A549 (cell line): ENCODE measurements around the gene TBC1D22A. TPM values are rescaled to one million over a fixed set of nuclear protein-coding genes. Genes with fewer than 3 reads are reported as not detected.

ENCODE experiments used
- ATAC-seq, 2 experiments: fragments of 200-7000 bp in 1 of 2; fragments of >200 bp in 1 of 2; cut with Nextera tagmentation in 1 of 2; cut with Tn5 transposase in 1 of 2; 3 replicates each; pipeline versions ENCODE4 v1.8.0 to v1.9.1; 2018 to 2020; ENCODE audit warnings: mild to moderate bottlenecking in 1 of 2, moderate library complexity in 1 of 2
- CTCF ChIA-PET: fragments of 300-600 bp; sonication (Branson Sonifier 250); formaldehyde crosslinking; extraction: SDS; loops from one replicate; lab custom pipeline; 2021; ENCODE audit warnings: antibody characterized with exemption, inconsistent platforms; lab: Yijun Ruan, JAX
- POLR2A ChIA-PET: fragments of 350-600 bp; formaldehyde crosslinking; extraction: SDS; loops from one replicate; lab custom pipeline; 2021; ENCODE audit warnings: antibody characterized with exemption, inconsistent platforms; lab: Yijun Ruan, JAX
- DNase-seq, 2 experiments: peaks; one replicate each; pipeline versions ENCODE4 v3.0.0 to v3.0.0-alpha.2; 2011 to 2016; ENCODE audit warnings: low read depth in 1 of 2, low spot score in 1 of 2
- FAIRE-seq: peaks from 2 replicates; lab custom pipeline; 2011; peaks lifted over from hg19 to GRCh38; lab: Jason Lieb, UNC
- H3K27ac ChIP-seq, 2 experiments: fragments of >200 bp; sonication (Bioruptor Twin); formaldehyde crosslinking; 3 replicates each; pipeline ENCODE4 v1.5.1; 2016 to 2017
- H3K4me1 ChIP-seq: fragments of >200 bp; sonication (Bioruptor Twin); formaldehyde crosslinking; 3 replicates; pipeline ENCODE4 v1.6.1; 2016
- H3K4me2 ChIP-seq: fragments of >200 bp; sonication (Bioruptor Twin); formaldehyde crosslinking; 3 replicates; pipeline ENCODE4 v1.6.1; 2016
- H3K4me3 ChIP-seq: fragments of >200 bp; sonication (Bioruptor Twin); formaldehyde crosslinking; 3 replicates; pipeline ENCODE4 v1.5.1; 2016
- H3K9me3 ChIP-seq: fragments of >200 bp; sonication (Bioruptor Twin); formaldehyde crosslinking; 3 replicates; pipeline ENCODE4 v1.6.1; 2016
- ATOH8 ChIP-seq: fragments of 250-450 bp; sonication (Bioruptor Pico); IDR thresholded peaks from 2 replicates; pipeline ENCODE4 v1.5.0; 2020; ENCODE audit warnings: low read depth, mild to moderate bottlenecking, moderate library complexity
- CBX2 ChIP-seq: fragments of 200-600 bp; sonication (generic); IDR thresholded peaks from 2 replicates; pipeline ENCODE4 v1.6.1; 2016; ENCODE audit warnings: low read depth, mild to moderate bottlenecking, borderline replicate concordance
- CBX8 ChIP-seq: fragments of 200-600 bp; sonication (generic); IDR thresholded peaks from 2 replicates; pipeline ENCODE4 v1.6.1; 2016
- CEBPB ChIP-seq, 2 experiments: fragments of >200 bp in 1 of 2; sonication (Bioruptor Twin) in 1 of 2; formaldehyde crosslinking in 1 of 2; IDR thresholded peaks; 2 replicates each; pipeline ENCODE4 v1.6.1; 2012 to 2016
- CHD2 ChIP-seq: fragments of 150-350 bp; IDR thresholded peaks from 2 replicates; pipeline ENCODE4 v1.6.1; 2014; ENCODE audit warnings: low read length; ENCODE audit not compliant: partially characterized antibody
- EHF ChIP-seq: fragments of 250-450 bp; sonication (Bioruptor Pico); IDR thresholded peaks from 2 replicates; pipeline ENCODE4 v1.5.0; 2020; ENCODE audit warnings: mild to moderate bottlenecking
- EP300 ChIP-seq, 2 experiments: fragments of >200 bp; sonication (Bioruptor Twin); formaldehyde crosslinking; IDR thresholded peaks; 2 replicates in 1 of 2; 3 replicates in 1 of 2; pipeline ENCODE4 v1.6.1; 2016 to 2017
- ESRRA ChIP-seq: fragments of 150-350 bp; IDR thresholded peaks from 2 replicates; pipeline ENCODE4 v1.6.1; 2014; ENCODE audit warnings: mild to moderate bottlenecking, low read length, borderline replicate concordance
- FOSL2 ChIP-seq, 2 experiments: fragments of 450-650 bp in 1 of 2; fragments of >200 bp in 1 of 2; sonication (Bioruptor Twin) in 1 of 2; formaldehyde crosslinking; IDR thresholded peaks; 2 replicates each; pipeline versions ENCODE4 v1.5.0 to v1.6.1; 2016 to 2020; ENCODE audit warnings: mild to moderate bottlenecking in 1 of 2, moderate library complexity in 1 of 2
- GATA3 ChIP-seq: IDR thresholded peaks from 2 replicates; pipeline ENCODE4 v1.6.1; 2012; ENCODE audit warnings: borderline replicate concordance
- HDAC2 ChIP-seq: fragments of 200-600 bp; sonication (generic); IDR thresholded peaks from 2 replicates; pipeline ENCODE4 v1.6.1; 2016
- HES2 ChIP-seq: fragments of >200 bp; sonication (Bioruptor Twin); formaldehyde crosslinking; IDR thresholded peaks from 2 replicates; pipeline ENCODE4 v1.6.1; 2016
- HOXA7 ChIP-seq: fragments of 250-450 bp; sonication (Bioruptor Pico); IDR thresholded peaks from 2 replicates; pipeline ENCODE4 v1.5.0; 2020; ENCODE audit warnings: mild to moderate bottlenecking, moderate library complexity
- HOXB5 ChIP-seq: fragments of 250-450 bp; sonication (Bioruptor Pico); IDR thresholded peaks from 2 replicates; pipeline ENCODE4 v1.5.0; 2020; ENCODE audit warnings: mild to moderate bottlenecking, moderate library complexity
- JUN ChIP-seq, 2 experiments: fragments of >200 bp; sonication (Bioruptor Twin); formaldehyde crosslinking; IDR thresholded peaks; 2 replicates in 1 of 2; 3 replicates in 1 of 2; pipeline ENCODE4 v1.6.1; 2016 to 2017
- MAFK ChIP-seq: fragments of 450-650 bp; IDR thresholded peaks from 2 replicates; pipeline ENCODE4 v1.6.1; 2014; ENCODE audit not compliant: partially characterized antibody
- NPAS2 ChIP-seq: fragments of 250-450 bp; sonication (Bioruptor Pico); IDR thresholded peaks from 2 replicates; pipeline ENCODE4 v1.8.0; 2022; ENCODE audit warnings: mild to moderate bottlenecking, moderate library complexity, borderline replicate concordance
- PBX3 ChIP-seq: IDR thresholded peaks from 2 replicates; pipeline ENCODE4 v1.6.1; 2012
- PHF8 ChIP-seq: fragments of 200-600 bp; sonication (generic); IDR thresholded peaks from 2 replicates; pipeline ENCODE4 v1.6.1; 2016; ENCODE audit warnings: low read depth, mild to moderate bottlenecking, antibody characterized with exemption, moderate library complexity, borderline replicate concordance
- POLR2A ChIP-seq: IDR thresholded peaks from 2 replicates; pipeline ENCODE4 v1.6.1; 2012; ENCODE audit warnings: mild to moderate bottlenecking, low read length
- RAD21 ChIP-seq, 2 experiments: fragments of >200 bp in 1 of 2; sonication (Bioruptor Twin) in 1 of 2; formaldehyde crosslinking in 1 of 2; IDR thresholded peaks in 1 of 2; conservative IDR thresholded peaks in 1 of 2; 2 replicates in 1 of 2; 3 replicates in 1 of 2; pipeline ENCODE4 v1.6.1; 2012 to 2018; ENCODE audit warnings: inconsistent platforms in 1 of 2
- RFX5 ChIP-seq: fragments of 450-650 bp; IDR thresholded peaks from 2 replicates; pipeline ENCODE4 v1.7.1; 2014; ENCODE audit warnings: antibody characterized with exemption, mild to moderate bottlenecking, moderate library complexity
- RNF2 ChIP-seq: fragments of 200-600 bp; sonication (generic); IDR thresholded peaks from 2 replicates; pipeline ENCODE4 v1.6.1; 2016; ENCODE audit warnings: low read depth, mild to moderate bottlenecking, antibody characterized with exemption, moderate library complexity, borderline replicate concordance
- SMC3 ChIP-seq: fragments of >200 bp; sonication (Bioruptor Twin); formaldehyde crosslinking; IDR thresholded peaks from 3 replicates; pipeline ENCODE4 v1.6.1; 2018; ENCODE audit warnings: inconsistent platforms
- SREBF2 ChIP-seq: fragments of 450-650 bp; IDR thresholded peaks from 2 replicates; pipeline ENCODE4 v1.6.1; 2014; ENCODE audit warnings: mild to moderate bottlenecking, moderate library complexity
- TFCP2L1 ChIP-seq: fragments of 250-450 bp; sonication (Bioruptor Pico); IDR thresholded peaks from 2 replicates; pipeline ENCODE4 v1.5.0; 2021; ENCODE audit warnings: mild to moderate bottlenecking
- USF2 ChIP-seq: fragments of 450-650 bp; IDR thresholded peaks from 2 replicates; pipeline ENCODE4 v1.6.1; 2014; ENCODE audit warnings: antibody characterized with exemption
- ZC3H11A ChIP-seq: fragments of 450-650 bp; IDR thresholded peaks from 2 replicates; pipeline ENCODE4 v1.6.1; 2014; ENCODE audit warnings: antibody characterized with exemption, mild to moderate bottlenecking
- WGBS: methylation state at CpG from one replicate; pipeline ENCODE4 v1.1.6; 2017; ENCODE audit errors: missing lambda C conversion rate; 5-methylcytosine and 5-hydroxymethylcytosine counted together
- polyA plus RNA-seq, 4 experiments: library from polyadenylated mRNA; depleted of rRNA in 3 of 4; stranded (reverse); fragments of >200 nt; fragmentation: RNase III in 1 of 4; extraction: RNeasy Plus Mini Kit Qiagen cat#74134 plus additional on column Dnase treatment in 1 of 4; gene quantifications; 2 replicates in 3 of 4; 3 replicates in 1 of 4; pipeline ENCODE4 v1.2.3, GENCODE V29; 2011 to 2017

The TBC1D22A gene
- polyA plus RNA-seq, 2 of the 4 experiments (the other 2 are of a cell fraction): 8.9 to 10.8 TPM

- Histone ChIP-seq H3K9me3 (no peaks in the 10 kb centered on the region), H3K4me1 (no peaks in the 10 kb centered on the region), H3K4me2 (no peak overlapping the region), H3K4me3 (no peak overlapping the region), H3K27ac (no peak overlapping the region)
- ATAC-seq: no peak
- ChIA-PET CTCF (interaction anchor here (1.8 kb wide), 1 partner anchor 14 kb away, joined by 3 read pairs; no protein-coding TSS in a partner anchor), POLR2A (no interaction called here)
- no peak for FAIRE-seq
- WGBS: 89% methylated on average over 24 of the region's 28 CpGs
- TF ChIP-seq EHF: no peak
- no peak for TF ChIP-seq TFCP2L1 (CRISPR knock-in tag)
- TF ChIP-seq HES2: no peak
- no peak for TF ChIP-seq SMC3
- TF ChIP-seq CEBPB (IDR thresholded peaks at IDR 0.05): no peak
- TF ChIP-seq JUN (IDR thresholded peaks at IDR 0.05): no peak
- TF ChIP-seq CBX8: no peak
- TF ChIP-seq ATOH8 (CRISPR knock-in tag): no peak
- no peak for TF ChIP-seq HOXB5 (CRISPR knock-in tag)
- TF ChIP-seq SREBF2: no peak
- TF ChIP-seq NPAS2 (CRISPR knock-in tag): no peak
- no peak for TF ChIP-seq ESRRA
- no peak for TF ChIP-seq MAFK
- no peak for DNase-seq
Measured at GRCh38 chr22:47054231-47055072, 292.0 kb downstream of the TBC1D22A start.

- ATAC-seq: no peak
- Histone ChIP-seq H3K4me3 (no peak overlapping the region), H3K4me2 (no peak overlapping the region), H3K4me1 (no peaks in the 10 kb centered on the region), H3K9me3 (no peaks in the 10 kb centered on the region), H3K27ac (no peak overlapping the region)
- CTCF ChIA-PET: interaction anchor here (1.8 kb wide), 1 partner anchor 13 kb away, joined by 3 read pairs; no protein-coding TSS in a partner anchor
- DNase-seq: no peak
- 88% methylated on average over 4 of the region's 5 CpGs for WGBS
- TF ChIP-seq RNF2: no peak
- no peak for TF ChIP-seq FOSL2 (IDR thresholded peaks at IDR 0.05)
- no peak for TF ChIP-seq FOSL2 (CRISPR knock-in tag; IDR thresholded peaks at IDR 0.05)
- TF ChIP-seq USF2: no peak
- TF ChIP-seq CHD2: no peak
- no peak for TF ChIP-seq HOXA7 (CRISPR knock-in tag)
- no peak for TF ChIP-seq SMC3
- TF ChIP-seq PBX3: no peak
- no peak for TF ChIP-seq RAD21 (conservative IDR thresholded peaks at IDR 0.05 in 1 of 2, IDR thresholded peaks at IDR 0.05 in 1 of 2)
- no peak for TF ChIP-seq CBX2
- TF ChIP-seq SREBF2: no peak
- TF ChIP-seq EP300 (IDR thresholded peaks at IDR 0.05): no peak
- no peak for TF ChIP-seq CBX8
- TF ChIP-seq ZC3H11A: no peak
- TF ChIP-seq PHF8: no peak
- TF ChIP-seq HDAC2: no peak
- no peak for TF ChIP-seq GATA3
- TF ChIP-seq ATOH8 (CRISPR knock-in tag): no peak
- no peak for TF ChIP-seq POLR2A
- no peak for TF ChIP-seq RFX5
- no peak for FAIRE-seq
- POLR2A ChIA-PET: no interaction called here
Measured at GRCh38 chr22:47055073-47055355, 292.6 kb downstream of the TBC1D22A start.
